Pons (tissue), 1 donor: Measurements from ENCODE around the gene PGRMC2.
"Not testable (repeated sequence)": the region's sequence is repeated elsewhere in the genome, so short reads cannot be mapped to it uniquely, and the experiment has no call there.

Source experiments
- DNase-seq: peaks from one replicate; pipeline ENCODE4 v3.0.0-alpha.2; 2016; ENCODE audit warnings: low spot score

PGRMC2 gene

GRCh38 chr4:128267745-128268144, 19.9 kb downstream of the PGRMC2 start:
- DNase-seq: no peak

- DNase-seq: not testable (repeated sequence)
Measured at GRCh38 chr4:128267171-128267570, 20.4 kb downstream of the PGRMC2 start.

- DNase-seq: not testable (repeated sequence)
Measured at GRCh38 chr4:128265550-128265949, 22.1 kb downstream of the PGRMC2 start.

- DNase-seq: not testable (repeated sequence)
Measured at GRCh38 chr4:128259889-128260288, 27.7 kb downstream of the PGRMC2 start.

GRCh38 chr4:128258166-128258565, 29.4 kb downstream of the PGRMC2 start:
- DNase-seq: not testable (repeated sequence)

GRCh38 chr4:128256539-128256938, 31.1 kb downstream of the PGRMC2 start:
- DNase-seq: no peak

- DNase-seq: no peak
Measured at GRCh38 chr4:128255906-128256305, 31.7 kb downstream of the PGRMC2 start.

GRCh38 chr4:128249787-128250668, 37.6 kb downstream of the PGRMC2 start:
- DNase-seq: no peak

GRCh38 chr4:128247906-128248305, 39.7 kb downstream of the PGRMC2 start:
- no peak for DNase-seq

GRCh38 chr4:128245391-128245790, 42.2 kb downstream of the PGRMC2 start:
- not testable (repeated sequence) for DNase-seq

GRCh38 chr4:128244379-128244778, 43.2 kb downstream of the PGRMC2 start:
- DNase-seq: no peak

- DNase-seq: no peak
Measured at GRCh38 chr4:128242601-128243000, 45.0 kb downstream of the PGRMC2 start.

GRCh38 chr4:128241981-128242380, 45.6 kb downstream of the PGRMC2 start:
- DNase-seq: no peak

- DNase-seq: no peak
Measured at GRCh38 chr4:128241425-128241913, 46.1 kb downstream of the PGRMC2 start.

GRCh38 chr4:128241019-128241418, 46.6 kb downstream of the PGRMC2 start:
- no peak for DNase-seq

GRCh38 chr4:128234836-128235235, 52.8 kb downstream of the PGRMC2 start:
- no peak for DNase-seq

- no peak for DNase-seq
Measured at GRCh38 chr4:128232719-128233118, 54.9 kb downstream of the PGRMC2 start.

GRCh38 chr4:128228845-128229795, 58.5 kb downstream of the PGRMC2 start:
- no peak for DNase-seq

- peak; percentile 15 for DNase-seq
Measured at GRCh38 chr4:128227991-128228571, 59.5 kb downstream of the PGRMC2 start.

- DNase-seq: no peak
Measured at GRCh38 chr4:128225148-128225547, 62.5 kb downstream of the PGRMC2 start.

GRCh38 chr4:128221586-128221985, 66.0 kb downstream of the PGRMC2 start:
- no peak for DNase-seq
